Stimulated activated CD4-positive, alpha-beta T cell treated with anti-CD3 and anti-CD28 coated beads, TNF-alpha, amount 100 ng/mL, for 4 hours (primary cell): ENCODE results near the gene CACNA2D4.

Experiments
- DNase-seq, 3 experiments: peaks; one replicate each; pipeline ENCODE4 v3.0.0-alpha.2; 2020; ENCODE audit warnings: low read depth in 3 of 3

CACNA2D4 gene

DNA sequence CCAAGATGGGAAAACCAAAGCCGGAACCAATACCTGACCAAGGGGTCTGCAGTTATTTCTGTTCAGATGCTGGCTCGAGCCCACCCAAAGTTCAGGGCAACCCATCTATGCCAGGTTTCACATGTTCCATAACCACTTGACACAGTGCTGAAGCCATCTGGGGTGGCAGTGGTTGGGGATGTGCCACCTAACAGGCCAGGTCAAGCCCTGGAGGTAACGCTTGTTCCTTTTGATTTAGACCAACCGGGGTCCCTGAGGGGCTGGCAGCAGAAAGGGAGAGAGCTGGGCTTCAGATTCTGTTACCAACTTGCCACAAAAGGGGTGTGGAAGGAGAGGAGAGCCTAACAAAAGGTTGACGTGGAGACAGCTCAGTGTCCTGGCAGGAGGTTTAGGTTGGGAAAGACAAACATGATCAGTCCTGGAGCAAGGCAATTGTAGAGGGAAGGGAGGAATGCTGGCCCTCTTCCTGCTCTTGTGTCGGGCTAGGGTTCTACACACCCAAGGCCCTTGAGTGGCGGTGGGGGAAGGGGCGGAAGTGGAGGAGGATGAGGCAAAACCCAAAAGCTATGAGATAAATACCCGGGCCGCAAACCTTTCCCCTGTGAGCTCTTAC is 31.9 kb downstream of the CACNA2D4 start:
- no peak for DNase-seq

DNA sequence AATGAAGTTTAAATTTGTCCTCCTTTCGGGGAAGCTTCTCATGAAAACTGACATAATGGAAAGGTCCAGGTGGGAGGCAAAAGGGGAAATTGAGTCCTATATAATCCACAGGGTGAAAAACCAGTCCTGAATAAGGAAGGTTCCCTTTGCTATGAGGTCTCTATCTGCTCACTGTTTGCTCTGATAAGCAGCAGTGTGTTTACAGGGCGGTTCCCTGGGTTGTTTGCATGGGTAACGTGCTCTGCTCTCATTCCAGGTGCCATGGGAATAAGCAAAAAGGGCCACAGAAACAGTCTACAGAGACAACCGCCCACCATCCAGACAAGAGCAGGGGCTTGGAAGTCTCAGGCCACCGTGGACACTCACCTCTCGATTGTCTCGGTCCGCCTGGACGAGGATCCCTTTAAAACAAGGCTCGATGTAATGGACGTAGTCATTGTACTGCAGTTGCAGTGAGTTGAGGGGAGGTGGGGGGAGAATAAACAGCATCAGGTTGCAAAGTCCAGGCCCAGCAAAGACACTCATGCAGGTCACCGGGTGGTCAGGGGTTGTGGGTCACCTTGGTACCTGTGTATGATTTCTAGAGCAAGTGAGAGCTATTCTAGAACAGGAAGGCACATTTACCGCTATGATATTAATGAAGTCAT is 32.7 kb downstream of the CACNA2D4 start:
- no peak for DNase-seq

GRCh38 chr12:1885082-1885596 is 33.3 kb downstream of the CACNA2D4 start:
- DNase-seq, result no peak

DNA sequence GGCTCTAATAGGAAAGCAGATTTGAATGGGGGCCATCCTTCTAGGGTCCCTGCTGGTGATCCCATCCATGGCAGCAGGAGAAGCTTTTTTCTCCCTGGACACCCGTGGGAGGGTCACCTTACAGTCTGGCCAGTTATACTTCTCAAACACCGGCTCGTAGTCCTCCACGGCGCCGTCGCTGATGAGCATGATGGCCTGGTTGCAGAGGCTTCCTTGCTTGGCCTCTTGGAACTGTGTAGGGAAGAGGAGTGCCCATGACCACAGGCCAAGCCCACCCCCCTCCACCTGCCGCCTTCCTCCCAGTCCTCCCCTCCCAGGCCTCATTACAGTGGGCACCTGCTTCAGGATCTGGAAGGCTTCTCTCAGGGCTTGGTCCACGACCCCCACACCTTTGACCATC is 33.8 kb downstream of the CACNA2D4 start:
- no peak for DNase-seq

DNA sequence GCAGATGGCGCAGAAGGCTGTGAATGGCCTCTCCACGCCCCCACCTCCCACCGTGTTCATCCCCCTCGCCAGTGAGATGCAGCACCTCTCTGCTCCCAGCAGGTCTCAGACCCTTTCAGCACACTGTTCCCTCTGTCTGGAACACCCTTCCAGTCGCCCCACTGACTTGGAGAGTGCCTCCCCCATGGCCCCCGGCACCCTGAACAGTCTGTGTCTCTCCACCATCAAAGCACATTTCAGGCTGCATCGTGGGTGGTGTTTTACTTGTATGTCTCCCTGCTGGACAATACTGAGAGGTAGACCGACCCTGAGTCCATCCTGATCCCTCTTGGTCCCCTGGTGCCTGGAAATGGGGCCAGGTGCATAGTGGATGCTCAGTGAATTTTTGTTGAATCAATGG is 34.9 kb downstream of the CACNA2D4 start:
- DNase-seq, result no peak

DNA sequence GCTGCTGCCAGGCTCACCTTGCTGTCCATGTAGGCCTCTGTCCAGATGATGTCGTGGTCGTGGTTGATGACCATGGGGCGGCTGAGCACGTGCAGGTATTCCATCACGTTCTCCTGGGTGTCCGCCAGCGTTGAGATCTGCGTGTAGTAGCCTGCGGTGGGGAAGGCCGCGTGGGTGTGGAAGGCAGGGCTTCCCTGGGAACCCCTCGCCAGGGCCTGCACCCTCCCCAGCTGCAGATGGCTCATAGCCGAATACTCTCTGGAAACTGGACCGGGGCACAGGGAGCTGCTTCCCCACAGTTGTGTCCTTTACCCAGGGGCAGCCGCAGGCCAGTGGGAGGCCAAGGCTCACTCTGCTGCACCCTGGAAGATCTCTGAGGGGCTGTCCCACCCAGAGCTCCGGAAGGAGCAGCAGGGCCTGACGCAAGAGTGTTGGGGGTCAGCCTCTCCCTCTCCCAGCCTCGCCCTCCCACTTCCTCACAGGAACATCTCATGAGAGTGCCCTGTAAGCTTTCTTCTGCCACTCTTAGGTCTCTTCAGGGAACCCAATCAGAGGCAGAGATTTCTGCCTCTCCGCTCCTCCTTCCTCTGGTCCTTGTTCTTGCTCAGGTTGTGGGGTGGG is 35.5 kb downstream of the CACNA2D4 start:
- no peak for DNase-seq

DNA sequence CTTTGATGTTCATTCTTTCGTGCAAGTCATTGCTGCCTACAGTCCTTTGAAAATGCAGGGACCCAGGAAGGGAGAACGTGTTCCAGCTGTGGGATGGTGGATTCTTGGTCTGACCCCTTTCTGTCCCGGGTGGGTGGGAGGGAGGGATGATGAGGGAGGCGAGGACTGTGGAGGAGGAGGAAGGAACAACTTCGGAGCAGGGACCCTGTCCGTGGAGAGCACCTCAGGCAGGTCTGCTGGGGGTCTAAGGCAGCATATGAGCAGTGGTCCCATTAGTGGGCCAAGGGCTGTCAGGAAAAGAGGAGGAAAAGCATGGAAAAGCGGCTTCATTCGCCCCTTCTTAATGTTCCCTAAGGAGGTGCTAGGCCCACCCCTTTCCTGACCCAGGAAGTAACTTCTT is 36.0 kb downstream of the CACNA2D4 start:
- no peak for DNase-seq

DNA sequence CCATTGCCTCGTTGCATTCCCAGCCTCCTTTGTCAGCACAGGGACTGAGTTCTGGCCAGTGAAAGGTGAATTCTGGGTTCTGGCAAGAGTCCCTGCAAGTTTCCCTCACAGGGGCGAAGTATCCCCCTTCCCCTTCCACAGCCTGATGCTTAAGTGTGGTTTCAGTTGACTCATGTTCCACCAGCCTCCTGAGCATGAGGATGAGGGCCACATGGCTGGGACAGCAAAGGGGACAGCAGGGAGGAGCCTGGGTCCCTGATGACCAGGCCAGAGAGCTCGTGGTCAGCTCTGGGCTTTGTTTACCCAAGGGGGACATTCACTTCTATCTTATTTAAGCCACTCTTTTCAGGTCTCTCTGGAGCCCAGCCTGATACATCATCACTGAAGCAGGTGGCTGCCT is 36.5 kb downstream of the CACNA2D4 start:
- DNase-seq, result no peak

DNA sequence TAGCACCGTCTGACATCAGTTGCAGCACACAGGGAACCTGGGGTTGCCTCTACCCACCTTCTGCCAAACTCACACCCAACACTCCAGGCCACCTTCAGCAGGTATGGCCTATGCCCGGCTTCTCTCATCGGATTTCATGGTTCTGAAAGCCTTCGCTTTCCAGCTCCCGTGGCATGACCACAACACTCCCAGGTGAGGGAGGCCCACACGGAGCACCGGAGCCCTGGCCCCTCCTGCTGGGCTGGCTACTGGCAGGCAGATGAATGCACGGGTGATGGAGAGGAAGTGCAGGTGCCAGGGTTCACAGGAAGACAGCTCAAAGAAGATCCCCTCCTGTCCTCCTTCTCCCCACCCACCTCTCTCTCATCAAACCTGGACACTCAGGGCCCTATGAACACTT is 37.2 kb downstream of the CACNA2D4 start:
- DNase-seq, result no peak

GRCh38 chr12:1880876-1881275 is 37.6 kb downstream of the CACNA2D4 start:
- DNase-seq, result no peak

GRCh38 chr12:1880153-1880845 is 38.2 kb downstream of the CACNA2D4 start:
- no peak for DNase-seq

DNA sequence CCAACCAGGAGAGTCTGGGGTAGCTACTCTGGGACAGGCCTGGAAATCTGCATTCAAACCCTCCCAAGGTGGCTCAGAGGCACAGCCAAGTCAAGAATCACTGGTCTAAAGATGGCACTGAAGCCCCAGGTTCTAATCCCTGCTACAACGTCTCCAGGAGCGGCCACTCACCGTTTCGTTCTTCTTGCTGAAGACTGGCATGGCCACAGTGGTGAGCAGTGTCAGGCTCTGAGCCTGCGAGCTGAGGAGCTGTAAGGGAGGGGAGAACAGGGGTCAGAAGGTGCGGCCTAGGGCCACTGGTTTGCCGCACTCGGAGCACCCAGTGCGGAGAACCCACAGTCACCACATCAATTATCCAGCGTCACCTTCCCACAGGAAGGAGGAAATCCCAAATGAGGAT is 38.8 kb downstream of the CACNA2D4 start:
- no peak for DNase-seq

DNA sequence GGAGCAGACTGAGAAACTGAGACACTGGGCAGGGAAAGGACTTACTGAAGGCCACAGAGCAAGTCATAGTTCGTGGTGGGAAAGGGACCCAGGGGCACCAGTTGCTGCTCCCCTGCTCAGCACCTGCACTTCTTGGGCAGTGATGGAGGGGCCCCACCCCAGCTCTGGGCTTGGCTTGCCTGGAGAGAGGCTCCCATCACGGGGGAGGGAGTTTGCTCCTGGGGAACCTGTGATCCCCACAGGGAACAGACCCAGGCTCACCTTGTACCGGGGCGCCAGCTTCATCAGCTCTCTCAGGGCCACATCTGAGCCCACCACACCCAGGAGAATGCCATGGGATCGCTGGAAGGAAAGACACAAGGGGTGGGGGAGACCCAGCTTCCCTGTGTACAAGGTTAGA is 39.8 kb downstream of the CACNA2D4 start:
- DNase-seq, result no peak

GRCh38 chr12:1878214-1878613 is 40.2 kb downstream of the CACNA2D4 start:
- no peak for DNase-seq

- DNase-seq, result no peak
These were observed 41.1 kb downstream of the CACNA2D4 start for GRCh38 chr12:1877169-1877878.

- no peak for DNase-seq
These were observed 42.4 kb downstream of the CACNA2D4 start for GRCh38 chr12:1876086-1876485.

DNA sequence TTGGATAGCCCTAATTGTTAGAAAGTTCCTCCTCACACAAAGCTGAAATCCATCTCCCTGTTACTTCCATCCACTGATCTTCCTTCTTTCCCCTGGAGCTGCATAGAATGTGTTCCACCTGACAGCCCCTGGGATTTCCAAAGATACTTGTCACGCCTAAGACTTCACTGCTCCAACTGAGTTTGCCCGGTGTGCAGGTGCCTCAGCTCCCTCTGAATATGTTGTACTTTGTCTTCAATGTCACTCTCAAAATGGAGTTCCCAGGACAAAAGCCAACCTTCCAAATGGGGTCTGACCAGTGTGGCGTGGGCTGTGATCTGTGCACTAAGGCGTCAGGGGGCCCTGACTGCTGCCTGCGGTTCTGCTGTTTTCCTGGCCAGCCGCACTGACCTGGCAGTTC is 42.8 kb downstream of the CACNA2D4 start:
- no peak for DNase-seq

- DNase-seq, result no peak
These were observed 44.6 kb downstream of the CACNA2D4 start for GRCh38 chr12:1873531-1874510.

DNA sequence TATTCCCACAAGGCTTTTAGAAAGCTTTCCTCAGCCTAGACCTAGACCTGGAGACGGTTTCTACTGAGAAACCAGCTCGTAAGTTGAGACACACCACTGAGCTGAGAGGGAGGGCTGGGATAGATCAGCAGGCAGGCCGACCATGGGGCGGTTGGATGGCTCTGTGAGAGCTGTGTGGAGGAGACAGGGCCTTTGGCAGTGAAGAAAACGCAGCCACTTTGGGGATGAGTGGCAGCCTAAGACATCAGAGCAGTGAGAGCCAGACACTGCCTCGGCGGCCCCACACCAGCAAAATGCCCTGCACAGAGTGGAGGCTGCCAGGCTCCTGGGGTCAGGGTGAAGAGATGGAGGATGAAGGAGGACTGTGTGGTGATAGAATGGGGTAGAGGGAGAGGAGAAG is 46.0 kb downstream of the CACNA2D4 start:
- no peak for DNase-seq

- DNase-seq, result no peak
These were observed 46.5 kb downstream of the CACNA2D4 start for GRCh38 chr12:1872001-1872400.
